HG02852 (cell line): ENCODE measurements around the gene ANKRD40.
"Not testable (repeated sequence)": the region's sequence is repeated elsewhere in the genome, so short reads cannot be mapped to it uniquely, and the experiment has no call there.

ENCODE experiments used
- ATAC-seq: cut with Tn5 transposase; IDR thresholded peaks from one replicate; pipeline ENCODE4 v1.9.1; 2021; ENCODE audit warnings: mild to moderate bottlenecking, moderate library complexity; ENCODE audit not compliant: unreplicated experiment

Gene ANKRD40

DNA sequence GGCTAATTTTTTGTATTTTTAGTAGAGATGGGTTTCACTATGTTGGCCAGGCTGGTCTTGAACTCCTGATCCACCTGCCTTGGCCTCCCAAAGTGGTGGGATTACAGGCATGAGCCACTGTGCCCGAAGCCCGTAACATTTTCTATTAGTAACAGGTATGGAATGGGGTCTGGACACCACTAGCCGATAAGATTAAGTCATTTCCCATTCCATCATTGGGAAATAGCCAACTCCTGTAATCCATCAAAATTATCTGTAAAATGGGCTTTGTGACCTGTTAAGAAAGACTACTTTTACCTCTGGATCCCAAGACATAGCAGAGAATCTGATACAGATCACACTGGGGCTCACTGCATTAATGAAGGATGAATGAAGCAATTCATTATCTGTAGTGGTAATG lies 7.8 kb upstream of the ANKRD40 start:
- no peak for ATAC-seq

- no peak for ATAC-seq
Observed at GRCh38 chr17:50712641-50713040, 4.9 kb upstream of the ANKRD40 start.

- no peak for ATAC-seq
Observed at GRCh38 chr17:50710650-50711049, 2.9 kb upstream of the ANKRD40 start.

GRCh38 chr17:50710025-50710424 lies 2.3 kb upstream of the ANKRD40 start:
- ATAC-seq = no peak

DNA sequence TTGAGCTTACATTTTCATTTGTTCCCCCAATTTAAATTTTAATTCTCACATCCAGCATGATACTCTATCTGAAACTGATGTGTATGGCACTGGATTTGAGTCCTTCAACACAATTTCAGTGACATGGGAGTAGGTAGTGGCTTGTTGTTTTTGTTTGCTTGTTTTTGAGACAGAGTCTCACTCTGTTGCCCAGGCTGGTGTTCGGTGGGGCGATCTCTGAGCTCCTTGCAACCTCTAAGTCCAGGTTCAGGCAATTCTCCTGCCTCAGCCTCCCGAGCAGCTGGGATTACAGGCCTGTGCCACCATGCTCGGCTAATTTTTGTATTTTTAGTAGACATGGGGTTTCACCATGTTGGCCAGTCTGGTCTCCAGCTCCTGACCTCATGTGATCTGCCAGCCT lies 1.3 kb upstream of the ANKRD40 start:
- ATAC-seq = not testable (repeated sequence)

DNA sequence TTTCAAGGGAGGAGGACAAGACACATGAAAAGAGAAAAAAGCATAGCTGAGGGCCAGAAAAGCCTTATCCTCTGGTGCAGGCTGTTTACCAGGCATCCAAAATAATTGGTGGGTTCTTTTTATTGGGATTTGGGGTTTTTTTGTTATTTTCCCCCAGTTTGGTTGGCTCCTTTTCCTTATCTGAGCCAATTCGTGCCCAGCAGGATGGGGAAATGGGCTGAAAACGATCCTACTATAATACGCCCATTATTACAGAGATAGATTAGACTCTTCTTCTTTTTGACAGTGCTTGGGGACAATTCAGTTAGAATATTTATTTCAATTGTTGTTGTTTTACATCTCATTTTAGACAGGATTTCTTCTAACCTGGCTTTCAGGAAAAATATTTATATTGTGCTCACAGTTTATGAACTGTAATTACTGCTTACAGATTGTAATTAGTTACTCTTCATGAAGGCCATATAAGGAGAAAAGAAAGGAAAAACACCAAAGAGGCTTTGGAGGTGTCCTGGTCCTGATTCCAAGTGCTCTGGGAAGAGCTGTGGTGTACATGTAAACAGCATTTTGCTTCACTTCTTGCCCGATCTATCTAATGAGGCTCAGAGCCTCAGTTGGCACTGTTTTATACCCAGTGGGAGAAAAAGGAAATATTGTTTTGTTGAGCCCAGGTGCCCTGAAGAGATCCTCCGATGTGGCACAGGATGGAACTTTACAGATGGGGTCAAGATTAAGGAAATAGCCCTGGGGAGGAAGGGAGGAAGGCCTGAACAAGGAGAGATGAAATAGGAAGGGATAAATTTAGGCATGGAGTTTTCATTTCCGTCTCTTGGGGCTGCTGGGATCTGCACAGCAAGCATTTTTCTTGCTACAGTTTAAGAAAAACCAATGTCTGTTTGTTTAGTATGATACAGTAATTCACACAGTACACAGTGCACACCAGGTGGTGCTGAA lies 611 bp upstream of the ANKRD40 start:
- no peak for ATAC-seq

GRCh38 chr17:50703162-50703561 lies 4.6 kb downstream of the ANKRD40 start:
- no peak for ATAC-seq

GRCh38 chr17:50699410-50699809 lies 8.3 kb downstream of the ANKRD40 start:
- no peak for ATAC-seq

GRCh38 chr17:50697663-50698272 lies 9.9 kb downstream of the ANKRD40 start:
- ATAC-seq = no peak

DNA sequence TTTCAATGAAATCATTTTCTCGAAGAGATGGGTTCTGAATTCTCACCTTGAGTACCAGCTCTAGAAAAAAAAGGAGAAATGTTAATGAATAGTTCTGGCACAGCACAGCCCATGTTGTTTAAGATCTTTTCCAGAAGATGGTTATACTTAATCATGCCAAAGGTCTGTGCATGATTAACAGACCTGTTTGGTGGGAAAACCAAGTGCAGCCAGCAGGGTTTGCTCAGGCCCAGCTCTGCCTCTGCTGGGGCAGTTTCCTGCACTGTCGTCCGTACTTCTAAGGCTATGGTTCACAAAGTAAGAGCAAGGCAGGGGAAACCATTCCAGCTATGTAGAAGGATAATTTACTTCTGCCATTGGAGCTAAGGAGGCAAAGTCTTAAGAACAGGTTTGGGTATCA lies 10.7 kb downstream of the ANKRD40 start:
- ATAC-seq = no peak

GRCh38 chr17:50696365-50696879 lies 11.3 kb downstream of the ANKRD40 start:
- ATAC-seq = no peak

GRCh38 chr17:50693036-50693682 lies 14.6 kb downstream of the ANKRD40 start:
- no peak for ATAC-seq

DNA sequence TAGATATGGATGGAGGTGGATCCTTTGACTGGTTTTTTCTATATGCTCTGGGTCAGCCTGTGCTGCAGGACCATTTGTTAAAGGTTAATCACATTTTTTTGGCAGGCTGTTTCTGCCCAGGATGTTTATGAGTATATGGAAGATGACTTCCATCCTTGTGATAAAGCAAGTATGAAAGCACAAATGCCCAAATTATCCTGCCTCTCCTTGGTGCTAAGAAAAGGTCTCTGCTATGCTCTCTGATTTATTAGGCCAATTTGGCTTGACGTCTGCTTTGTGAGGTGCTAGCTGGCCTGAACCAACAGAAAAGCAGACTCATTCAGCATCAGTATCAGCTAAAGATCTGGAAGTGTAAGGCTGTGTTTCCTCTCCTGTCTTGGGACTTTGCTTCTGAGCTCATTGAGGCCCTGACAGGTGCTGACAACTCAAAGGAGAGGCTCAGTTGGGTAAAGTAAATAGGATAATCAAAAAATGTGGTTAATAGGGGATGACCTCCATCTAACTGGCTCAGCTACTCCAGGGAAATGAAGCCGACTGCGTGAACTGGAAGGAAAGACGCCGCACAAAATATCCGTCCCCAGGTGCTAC lies 15.2 kb downstream of the ANKRD40 start:
- no peak for ATAC-seq

DNA sequence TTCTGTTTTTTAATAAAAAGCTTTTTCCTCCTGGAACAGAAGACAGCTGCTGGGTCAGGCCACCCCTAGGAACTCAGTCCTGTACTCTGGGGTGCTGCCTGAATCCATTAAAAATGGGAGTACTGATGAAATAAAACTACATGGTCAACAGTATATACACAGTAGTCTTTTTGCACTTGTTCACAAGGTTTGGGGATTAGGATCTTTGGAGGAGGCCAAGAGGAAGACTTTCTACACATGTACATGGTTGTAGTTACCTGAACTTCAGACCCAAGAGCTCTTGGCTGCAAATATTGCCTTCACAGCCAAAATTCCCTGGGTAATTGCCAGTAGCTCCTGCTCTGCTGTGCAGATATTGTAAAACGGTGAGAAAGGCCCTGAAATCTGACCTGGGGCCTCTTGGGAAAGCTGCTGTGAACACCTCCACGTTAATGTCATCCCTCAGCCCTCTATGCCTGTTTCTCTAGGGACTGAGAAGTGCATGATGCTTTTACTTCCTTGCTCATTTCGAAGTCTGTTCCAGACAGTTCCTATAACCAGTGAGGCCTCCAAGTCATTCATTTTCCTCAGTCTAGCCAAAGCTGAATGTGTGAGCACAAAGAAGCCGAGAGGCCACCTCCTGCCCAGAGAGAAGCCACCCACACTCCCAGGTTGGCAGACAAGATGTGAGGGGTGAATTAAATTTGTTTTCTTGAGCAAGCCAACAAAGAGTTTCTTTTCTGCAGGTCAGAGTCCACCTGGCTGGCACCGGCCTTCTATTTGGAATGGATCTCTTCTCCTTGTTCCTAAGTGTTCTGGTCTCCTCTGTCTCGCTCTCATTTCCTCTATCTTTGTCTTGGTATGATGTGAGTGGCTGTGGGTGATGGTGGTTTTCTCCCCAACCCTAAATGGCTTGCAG lies 15.9 kb downstream of the ANKRD40 start:
- ATAC-seq = no peak

GRCh38 chr17:50690887-50691549 lies 16.7 kb downstream of the ANKRD40 start:
- no peak for ATAC-seq

DNA sequence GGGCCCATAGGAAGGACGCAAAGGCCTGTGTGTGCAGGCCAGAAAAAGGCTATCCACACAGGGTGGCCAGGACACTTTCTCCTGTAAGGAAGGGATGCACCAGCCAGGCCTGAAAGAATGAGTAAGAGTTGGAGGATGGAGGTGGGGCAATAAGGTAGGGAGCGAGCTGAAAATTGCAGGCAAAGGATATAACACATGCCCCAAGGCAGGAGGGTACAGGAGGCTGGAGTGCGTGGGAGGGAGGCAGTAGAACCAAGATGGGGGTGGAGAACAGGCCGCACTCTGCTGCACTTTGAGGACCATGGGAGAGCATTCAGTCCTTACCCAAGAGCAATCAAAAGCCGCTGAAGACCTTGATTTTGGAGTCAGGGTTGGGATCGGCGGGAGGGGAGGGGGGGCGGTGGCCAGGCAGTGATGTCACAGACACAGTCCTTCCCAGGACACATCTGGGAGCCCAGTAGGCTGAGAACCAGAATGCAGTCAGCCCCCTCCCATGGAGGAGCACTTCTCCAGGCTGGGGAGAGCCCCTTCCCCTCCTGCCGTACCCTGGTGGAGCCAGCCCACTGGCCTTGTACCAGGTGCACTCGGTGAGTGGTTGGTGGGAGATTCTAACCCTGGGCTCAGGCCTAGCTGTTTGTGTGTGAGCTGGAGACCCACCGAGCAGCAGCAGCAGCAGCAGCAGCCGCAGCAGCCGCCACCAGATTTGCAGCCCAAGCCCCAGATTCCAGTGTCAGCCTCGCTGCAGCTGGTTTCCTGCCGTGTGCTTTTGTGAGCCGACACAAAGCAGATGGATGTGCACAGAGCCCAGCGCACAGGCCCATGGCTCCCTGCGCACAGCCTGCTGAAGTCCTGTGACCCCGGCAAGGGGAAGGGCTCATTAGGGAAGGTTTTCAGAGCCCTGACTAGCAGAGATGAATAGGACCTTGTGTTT lies 17.5 kb downstream of the ANKRD40 start:
- ATAC-seq = no peak

- no peak for ATAC-seq
Observed at GRCh38 chr17:50689251-50689650, 18.5 kb downstream of the ANKRD40 start.

DNA sequence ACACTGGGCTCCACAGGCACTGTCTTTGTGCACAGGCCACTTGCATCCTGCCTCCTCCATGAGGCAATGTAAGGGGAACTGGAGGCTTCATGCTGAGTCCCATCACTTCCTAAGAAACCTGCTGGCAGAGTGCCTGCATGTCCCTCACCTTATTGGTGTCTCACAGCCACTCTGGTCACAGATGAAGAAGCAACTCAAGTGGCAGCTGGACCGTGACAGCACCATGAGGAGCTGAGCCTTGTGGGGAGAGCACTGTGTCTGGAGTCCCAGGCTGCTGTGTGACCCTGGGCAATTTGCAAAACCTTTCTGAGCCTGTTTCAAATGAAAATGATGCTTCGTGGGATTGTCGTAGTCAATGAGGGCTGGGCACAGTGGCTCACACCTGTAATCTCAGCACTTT lies 19.5 kb downstream of the ANKRD40 start:
- ATAC-seq = no peak
